GM12865 (cell line): ENCODE measurements around the gene COL6A1.
"Not testable (repeated sequence)": the region's sequence is repeated elsewhere in the genome, so short reads cannot be mapped to it uniquely, and the experiment has no call there.

Experiments
- DNase-seq: peaks from one replicate; pipeline ENCODE4 v3.0.0; 2010; ENCODE audit warnings: low read depth
- H3K4me3 ChIP-seq: 2 replicates; pipeline ENCODE4 v1.5.1; 2011; ENCODE audit warnings: mild to moderate bottlenecking, low read depth, low read length, control low read depth
- TF ChIP-seq, protein P1 (sequence below): IDR thresholded peaks from 2 replicates; pipeline ENCODE4 v1.5.1; 2011; ENCODE audit warnings: low read length, control low read depth, low read depth, inconsistent platforms; ENCODE audit not compliant: insufficient read depth; ENCODE audit errors: missing control alignments

Gene COL6A1

DNA sequence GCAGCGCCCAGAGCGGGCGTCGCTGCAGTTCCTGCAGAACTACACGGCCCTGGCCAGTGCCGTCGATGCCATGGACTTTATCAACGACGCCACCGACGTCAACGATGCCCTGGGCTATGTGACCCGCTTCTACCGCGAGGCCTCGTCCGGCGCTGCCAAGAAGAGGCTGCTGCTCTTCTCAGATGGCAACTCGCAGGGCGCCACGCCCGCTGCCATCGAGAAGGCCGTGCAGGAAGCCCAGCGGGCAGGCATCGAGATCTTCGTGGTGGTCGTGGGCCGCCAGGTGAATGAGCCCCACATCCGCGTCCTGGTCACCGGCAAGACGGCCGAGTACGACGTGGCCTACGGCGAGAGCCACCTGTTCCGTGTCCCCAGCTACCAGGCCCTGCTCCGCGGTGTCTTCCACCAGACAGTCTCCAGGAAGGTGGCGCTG is 22.0 kb downstream of the COL6A1 start:
- TF ChIP-seq, protein P1, sequence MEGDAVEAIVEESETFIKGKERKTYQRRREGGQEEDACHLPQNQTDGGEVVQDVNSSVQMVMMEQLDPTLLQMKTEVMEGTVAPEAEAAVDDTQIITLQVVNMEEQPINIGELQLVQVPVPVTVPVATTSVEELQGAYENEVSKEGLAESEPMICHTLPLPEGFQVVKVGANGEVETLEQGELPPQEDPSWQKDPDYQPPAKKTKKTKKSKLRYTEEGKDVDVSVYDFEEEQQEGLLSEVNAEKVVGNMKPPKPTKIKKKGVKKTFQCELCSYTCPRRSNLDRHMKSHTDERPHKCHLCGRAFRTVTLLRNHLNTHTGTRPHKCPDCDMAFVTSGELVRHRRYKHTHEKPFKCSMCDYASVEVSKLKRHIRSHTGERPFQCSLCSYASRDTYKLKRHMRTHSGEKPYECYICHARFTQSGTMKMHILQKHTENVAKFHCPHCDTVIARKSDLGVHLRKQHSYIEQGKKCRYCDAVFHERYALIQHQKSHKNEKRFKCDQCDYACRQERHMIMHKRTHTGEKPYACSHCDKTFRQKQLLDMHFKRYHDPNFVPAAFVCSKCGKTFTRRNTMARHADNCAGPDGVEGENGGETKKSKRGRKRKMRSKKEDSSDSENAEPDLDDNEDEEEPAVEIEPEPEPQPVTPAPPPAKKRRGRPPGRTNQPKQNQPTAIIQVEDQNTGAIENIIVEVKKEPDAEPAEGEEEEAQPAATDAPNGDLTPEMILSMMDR = no peak
- DNase-seq = no peak
- no peak overlapping the region for H3K4me3 ChIP-seq

DNA sequence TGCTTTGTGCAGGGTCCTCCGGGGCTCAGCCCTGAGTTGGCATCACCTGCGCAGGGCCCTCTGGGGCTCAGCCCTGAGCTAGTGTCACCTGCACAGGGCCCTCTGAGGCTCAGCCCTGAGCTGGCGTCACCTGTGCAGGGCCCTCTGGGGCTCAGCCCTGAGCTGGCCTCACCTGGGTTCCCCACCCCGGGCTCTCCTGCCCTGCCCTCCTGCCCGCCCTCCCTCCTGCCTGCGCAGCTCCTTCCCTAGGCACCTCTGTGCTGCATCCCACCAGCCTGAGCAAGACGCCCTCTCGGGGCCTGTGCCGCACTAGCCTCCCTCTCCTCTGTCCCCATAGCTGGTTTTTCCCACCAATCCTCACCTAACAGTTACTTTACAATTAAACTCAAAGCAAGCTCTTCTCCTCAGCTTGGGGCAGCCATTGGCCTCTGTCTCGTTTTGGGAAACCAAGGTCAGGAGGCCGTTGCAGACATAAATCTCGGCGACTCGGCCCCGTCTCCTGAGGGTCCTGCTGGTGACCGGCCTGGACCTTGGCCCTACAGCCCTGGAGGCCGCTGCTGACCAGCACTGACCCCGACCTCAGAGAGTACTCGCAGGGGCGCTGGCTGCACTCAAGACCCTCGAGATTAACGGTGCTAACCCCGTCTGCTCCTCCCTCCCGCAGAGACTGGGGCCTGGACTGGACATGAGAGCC is 22.7 kb downstream of the COL6A1 start:
- no peak overlapping the region for H3K4me3 ChIP-seq
- no peak for DNase-seq
- TF ChIP-seq, protein P1 = no peak

DNA sequence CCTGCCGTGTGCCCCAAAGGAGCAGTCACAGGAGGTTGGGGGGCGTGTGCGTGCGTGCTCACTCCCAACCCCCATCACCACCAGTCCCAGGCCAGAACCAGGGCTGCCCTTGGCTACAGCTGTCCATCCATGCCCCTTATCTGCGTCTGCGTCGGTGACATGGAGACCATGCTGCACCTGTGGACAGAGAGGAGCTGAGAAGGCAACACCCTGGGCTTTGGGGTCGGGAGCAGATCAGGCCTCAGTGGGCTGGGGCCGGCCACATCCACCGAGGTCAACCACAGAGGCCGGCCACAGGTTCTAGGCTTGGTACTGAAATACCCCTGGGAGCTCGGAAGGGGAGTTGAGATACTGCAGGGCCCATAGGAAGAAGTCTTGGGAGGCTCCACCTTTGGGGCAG is 23.5 kb downstream of the COL6A1 start:
- DNase-seq = no peak
- TF ChIP-seq, protein P1 = no peak
- no peak overlapping the region for H3K4me3 ChIP-seq

DNA sequence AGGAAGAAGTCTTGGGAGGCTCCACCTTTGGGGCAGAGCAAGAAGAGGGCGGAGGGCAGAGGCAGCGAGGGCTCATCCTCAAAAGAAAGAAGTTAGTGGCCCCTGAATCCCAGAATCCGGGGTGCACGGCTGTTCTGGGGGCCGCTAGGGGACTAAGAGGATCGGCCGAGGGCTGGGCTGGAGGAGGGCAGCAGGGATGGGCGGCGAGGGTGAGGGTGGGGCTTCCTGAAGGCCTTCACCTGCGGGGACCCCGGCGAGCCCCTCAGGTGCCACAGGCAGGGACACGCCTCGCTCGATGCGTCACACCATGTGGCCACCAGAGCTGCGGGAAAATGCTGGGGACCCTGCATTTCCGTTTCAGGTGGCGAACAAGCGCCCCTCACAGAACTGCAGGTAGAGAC is 23.9 kb downstream of the COL6A1 start:
- TF ChIP-seq, protein P1 = no peak
- DNase-seq = no peak

DNA sequence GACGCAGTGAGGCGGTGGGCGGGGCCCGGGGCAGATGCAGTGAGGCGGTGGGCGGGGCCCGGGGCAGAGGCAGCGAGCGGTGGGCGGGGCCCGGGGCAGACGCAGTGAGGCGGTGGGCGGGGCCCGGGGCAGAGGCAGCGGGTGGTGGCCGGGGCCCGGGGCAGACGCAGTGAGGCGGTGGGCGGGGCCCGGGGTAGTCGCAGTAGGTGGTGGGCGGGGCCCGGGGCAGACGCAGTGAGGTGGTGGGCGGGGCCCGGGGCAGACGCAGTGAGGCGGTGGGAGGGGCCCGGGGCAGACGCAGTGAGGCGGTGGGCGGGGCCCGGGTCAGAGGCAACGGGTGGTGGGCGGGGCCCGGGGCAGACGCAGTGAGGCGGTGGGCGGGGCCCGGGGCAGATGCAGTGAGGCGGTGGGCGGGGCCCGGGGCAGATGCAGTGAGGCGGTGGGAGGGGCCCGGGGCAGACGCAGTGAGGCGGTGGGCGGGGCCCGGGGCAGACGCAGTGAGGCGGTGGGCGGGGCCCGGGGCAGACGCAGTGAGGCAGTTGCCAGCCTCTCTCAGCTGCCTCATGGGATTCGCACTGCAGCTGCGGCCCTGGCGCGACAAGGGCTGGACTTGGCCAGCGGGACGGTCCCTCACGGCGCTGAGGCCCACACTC is 24.4 kb downstream of the COL6A1 start:
- DNase-seq, H3K4me3 ChIP-seq: not testable (repeated sequence)

More for the DNA sequence above, 23.9 kb downstream of the COL6A1 start:
- no peak overlapping the region for H3K4me3 ChIP-seq

DNA sequence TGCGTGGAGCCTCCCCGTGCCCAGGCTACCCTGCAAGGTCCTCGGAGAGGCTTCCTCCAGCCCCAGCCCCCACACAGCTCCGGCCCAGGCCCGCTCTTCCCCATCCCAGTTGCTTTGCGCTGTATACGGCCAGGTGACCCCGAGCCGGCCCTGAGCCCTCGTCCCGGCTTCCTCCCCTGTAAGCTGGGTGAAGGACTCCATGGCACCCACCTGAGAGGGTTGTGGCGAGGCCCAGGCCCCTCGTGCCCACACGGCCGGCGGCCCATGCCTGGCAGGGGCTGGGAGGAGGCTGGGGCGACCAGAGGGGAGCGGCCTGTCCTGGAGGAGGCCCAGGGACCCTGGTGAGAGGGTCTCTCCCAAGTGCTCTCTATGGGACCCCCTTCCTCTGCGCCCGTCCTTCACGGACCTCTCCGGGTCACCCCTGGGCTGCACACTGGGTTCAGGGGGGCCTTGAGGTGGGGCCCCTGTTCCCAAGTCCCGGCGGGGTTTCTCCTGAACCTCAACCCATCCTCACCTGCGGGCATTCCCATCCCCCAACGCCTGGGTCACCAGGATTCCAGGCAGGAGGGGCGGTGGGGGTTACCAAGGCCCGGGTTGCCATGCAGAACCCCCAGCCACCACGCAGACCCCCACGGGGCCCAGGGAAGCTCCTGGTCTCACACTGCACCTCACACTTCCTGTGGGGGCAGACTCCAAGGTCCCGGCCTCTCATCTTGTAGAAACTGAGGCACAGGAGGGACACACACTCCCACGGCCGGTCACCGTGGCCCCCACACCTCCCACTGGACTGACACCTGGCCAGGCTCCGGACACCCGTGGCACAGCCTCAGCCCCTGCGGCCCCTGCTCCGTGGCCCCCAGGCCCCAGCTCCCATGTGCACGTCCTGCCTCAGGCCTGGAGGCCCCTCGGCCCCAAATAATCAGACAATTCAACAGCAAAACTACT is 25.2 kb downstream of the COL6A1 start:
- H3K4me3 ChIP-seq = no peak overlapping the region
- DNase-seq = no peak
- TF ChIP-seq, protein P1 = no peak

DNA sequence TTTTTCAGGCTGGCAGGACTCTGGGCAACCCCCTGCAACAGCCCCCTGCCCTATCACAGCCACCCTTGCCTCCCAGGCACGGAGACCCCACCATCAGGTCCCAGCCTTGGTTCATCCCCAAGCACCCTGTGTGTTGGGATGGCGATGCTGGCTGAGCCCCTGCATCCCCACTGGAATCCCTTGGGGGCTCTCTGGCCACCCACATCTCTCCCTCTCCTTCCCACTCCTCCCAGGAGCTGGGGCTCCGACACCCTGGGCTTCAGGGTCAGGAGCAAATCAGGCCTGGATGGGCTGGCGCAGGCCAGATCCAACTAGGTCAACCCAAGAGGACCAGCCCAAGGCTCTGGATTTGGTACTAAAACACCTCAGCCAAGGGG is 25.9 kb downstream of the COL6A1 start:
- no peak for DNase-seq
- TF ChIP-seq, protein P1 = no peak
- H3K4me3 ChIP-seq = no peak overlapping the region
